Natural killer cell (primary cell): ENCODE data around the gene PTDSS2. TPM values are rescaled to one million over a fixed set of nuclear protein-coding genes. Genes with fewer than 3 reads are reported as not detected.

Experiments used
- ATAC-seq, 3 donors: fragments of 150-1000 bp in 2 of 3; fragments of 200-7000 bp in 1 of 3; cut with Tn5 transposase; 1 replicate in 1 of 3; 2 replicates in 2 of 3; pipeline ENCODE4 v1.10.0; 2021; ENCODE audit warnings: mild to moderate bottlenecking in 2 of 3, moderate library complexity in 2 of 3
- DNase-seq, 2 donors: peaks; one replicate each; pipeline versions ENCODE4 v3.0.0 to v3.0.0-alpha.2; 2013 to 2021; ENCODE audit warnings: mixed read lengths in 1 of 2
- H3K27ac ChIP-seq: one replicate; pipeline ENCODE4 v1.5.1; 2013; ENCODE audit warnings: mild to moderate bottlenecking, low read length
- H3K27me3 ChIP-seq: one replicate; pipeline ENCODE4 v1.6.1; 2013; ENCODE audit warnings: low read length; ENCODE audit not compliant: control insufficient read depth, insufficient read depth
- H3K36me3 ChIP-seq: one replicate; pipeline ENCODE4 v1.6.1; 2013; ENCODE audit warnings: low read length; ENCODE audit not compliant: control insufficient read depth, insufficient read depth
- H3K4me1 ChIP-seq: one replicate; pipeline ENCODE4 v1.6.1; 2013; ENCODE audit warnings: low read length; ENCODE audit not compliant: control insufficient read depth, insufficient read depth
- H3K4me3 ChIP-seq: one replicate; pipeline ENCODE4 v1.5.1; 2013; ENCODE audit warnings: low read length
- H3K9me3 ChIP-seq: one replicate; pipeline ENCODE4 v1.6.1; 2013; ENCODE audit warnings: low read length; ENCODE audit not compliant: control insufficient read depth, insufficient read depth
- H3K27ac Mint-ChIP-seq, 2 donors: one replicate each; pipeline ENCODE4 v1.8.0; 2022; ENCODE audit warnings: mild to moderate bottlenecking in 2 of 2, mixed read lengths in 2 of 2, moderate library complexity in 1 of 2
- H3K27me3 Mint-ChIP-seq, 2 donors: one replicate each; pipeline ENCODE4 v1.8.0; 2022; ENCODE audit warnings: low read depth in 2 of 2, mixed read lengths in 2 of 2
- H3K36me3 Mint-ChIP-seq: one replicate; pipeline ENCODE4 v1.8.0; 2022; ENCODE audit warnings: mixed read lengths
- H3K4me1 Mint-ChIP-seq, 2 donors: one replicate each; pipeline ENCODE4 v1.8.0; 2022; ENCODE audit warnings: mixed read lengths in 2 of 2
- H3K4me3 Mint-ChIP-seq: one replicate; pipeline ENCODE4 v1.8.0; 2022; ENCODE audit warnings: mild to moderate bottlenecking, moderate library complexity, mixed read lengths
- H3K9me3 Mint-ChIP-seq, 2 donors: one replicate each; pipeline ENCODE4 v1.8.0; 2022; ENCODE audit warnings: mixed read lengths in 2 of 2
- CTCF ChIP-seq: fragments of 200-600 bp; IDR thresholded peaks from one replicate; pipeline ENCODE4 v1.8.0; 2022; ENCODE audit warnings: antibody characterized with exemption
- WGBS: methylation state at CpG from one replicate; pipeline ENCODE4 v1.1.7; 2013; ENCODE audit warnings: missing lambda C conversion rate; ENCODE audit not compliant: insufficient coverage; 5-methylcytosine and 5-hydroxymethylcytosine counted together
- intact Hi-C: fragments of 100-400 bp; cut with micrococcal nuclease; formaldehyde crosslinking; loops from one replicate; pipeline ENCODE4 v1.14.2; 2022
- total RNA-seq, 4 donors: library from RNA; stranded (reverse); fragments of 120-200 nt in 1 of 4; gene quantifications; one replicate each; pipeline versions ENCODE4 v1.2.3 to v1.2.4, GENCODE V29; 2013 to 2022

Gene PTDSS2
- total RNA-seq, 3 donors from 2014 or later (not counting 1 experiment from before 2014, with no cell fraction given), result 21.5 to 25.1 (median 23.4) TPM

GRCh38 chr11:428295-428694 is 21.8 kb upstream of the PTDSS2 start:
- intact Hi-C loops, result no loop called here
- Mint-ChIP-seq H3K36me3 (peaks cover 9% of the 10 kb centered on the region), H3K27ac (no peak overlapping the region), H3K4me3 (no peak overlapping the region), H3K4me1 (no peaks in the 10 kb centered on the region), H3K9me3 (peaks cover 4 to 8% of the 10 kb centered on the region in 2 donors), H3K27me3 (peaks cover 7 to 9% of the 10 kb centered on the region in 2 donors)
- Histone ChIP-seq H3K4me1 (no peaks in the 10 kb centered on the region), H3K36me3 (no peaks in the 10 kb centered on the region), H3K4me3 (no peak overlapping the region), H3K27me3 (no peaks in the 10 kb centered on the region), H3K9me3 (no peaks in the 10 kb centered on the region), H3K27ac (no peak overlapping the region)
- ATAC-seq, result no peak
- DNase-seq, result no peak
- WGBS, result 91% methylated on average over 24 of the region's 24 CpGs
- TF ChIP-seq CTCF, result no peak

GRCh38 chr11:429391-429790 is 20.7 kb upstream of the PTDSS2 start:
- intact Hi-C loops, result no loop called here
- ATAC-seq, result no peak
- no peaks in the 10 kb centered on the region for H3K4me1 Mint-ChIP-seq
- no peaks in the 10 kb centered on the region for H3K27me3 ChIP-seq
- no peak overlapping the region for H3K27ac Mint-ChIP-seq
- H3K4me1 ChIP-seq, result no peaks in the 10 kb centered on the region
- no peak overlapping the region for H3K4me3 ChIP-seq
- H3K36me3 ChIP-seq, result no peaks in the 10 kb centered on the region
- TF ChIP-seq CTCF, result no peak
- H3K4me3 Mint-ChIP-seq, result no peak overlapping the region
- H3K9me3 Mint-ChIP-seq, result peaks cover 4 to 8% of the 10 kb centered on the region in 2 donors
- H3K27ac ChIP-seq, result no peak overlapping the region
- DNase-seq, result no peak
- 93% methylated on average over 27 of the region's 27 CpGs for WGBS
- peaks cover 6% of the 10 kb centered on the region for H3K36me3 Mint-ChIP-seq
- no peaks in the 10 kb centered on the region for H3K9me3 ChIP-seq
- H3K27me3 Mint-ChIP-seq, result peaks cover 4 to 8% of the 10 kb centered on the region in 2 donors

GRCh38 chr11:429931-430456 is 20.1 kb upstream of the PTDSS2 start:
- Mint-ChIP-seq H3K9me3 (peaks cover 0 to 4% of the 10 kb centered on the region in 2 donors), H3K27ac (no peak overlapping the region), H3K4me3 (no peak overlapping the region), H3K4me1 (no peaks in the 10 kb centered on the region), H3K36me3 (no peaks in the 10 kb centered on the region), H3K27me3 (peaks cover 0 to 3% of the 10 kb centered on the region in 2 donors)
- no peak for ATAC-seq
- H3K36me3 ChIP-seq, result no peaks in the 10 kb centered on the region
- no peak for DNase-seq
- 94% methylated on average over 24 of the region's 25 CpGs for WGBS
- intact Hi-C loops, result no loop called here
- no peak for TF ChIP-seq CTCF
- H3K27me3 ChIP-seq, result no peaks in the 10 kb centered on the region
- H3K9me3 ChIP-seq, result no peaks in the 10 kb centered on the region
- no peak overlapping the region for H3K27ac ChIP-seq
- H3K4me1 ChIP-seq, result no peaks in the 10 kb centered on the region
- no peak overlapping the region for H3K4me3 ChIP-seq

GRCh38 chr11:431921-432320 is 18.2 kb upstream of the PTDSS2 start:
- Histone ChIP-seq H3K27ac (no peak overlapping the region), H3K36me3 (no peaks in the 10 kb centered on the region), H3K4me3 (no peak overlapping the region), H3K27me3 (no peaks in the 10 kb centered on the region), H3K9me3 (no peaks in the 10 kb centered on the region), H3K4me1 (no peaks in the 10 kb centered on the region)
- intact Hi-C loops, result no loop called here
- Mint-ChIP-seq H3K9me3 (no peaks in the 10 kb centered on the region), H3K36me3 (no peaks in the 10 kb centered on the region), H3K27me3 (no peaks in the 10 kb centered on the region), H3K4me3 (no peak overlapping the region), H3K4me1 (no peaks in the 10 kb centered on the region), H3K27ac (no peak overlapping the region)
- TF ChIP-seq CTCF, result no peak
- ATAC-seq, result no peak
- DNase-seq, result no peak
- WGBS, result 97% methylated on average over 13 of the region's 13 CpGs
